GM21737 (cell line): ENCODE results near the gene LYG1.
A peak's percentile ranks its signal among the peaks of the same experiment; 100 is the strongest.
"Not testable (repeated sequence)": the region's sequence is repeated elsewhere in the genome, so short reads cannot be mapped to it uniquely, and the experiment has no call there.

ENCODE experiments used
- ATAC-seq: cut with Tn5 transposase; IDR thresholded peaks from one replicate; pipeline ENCODE4 v1.9.1; 2021; ENCODE audit warnings: mild to moderate bottlenecking, moderate library complexity; ENCODE audit not compliant: unreplicated experiment

The LYG1 gene

DNA sequence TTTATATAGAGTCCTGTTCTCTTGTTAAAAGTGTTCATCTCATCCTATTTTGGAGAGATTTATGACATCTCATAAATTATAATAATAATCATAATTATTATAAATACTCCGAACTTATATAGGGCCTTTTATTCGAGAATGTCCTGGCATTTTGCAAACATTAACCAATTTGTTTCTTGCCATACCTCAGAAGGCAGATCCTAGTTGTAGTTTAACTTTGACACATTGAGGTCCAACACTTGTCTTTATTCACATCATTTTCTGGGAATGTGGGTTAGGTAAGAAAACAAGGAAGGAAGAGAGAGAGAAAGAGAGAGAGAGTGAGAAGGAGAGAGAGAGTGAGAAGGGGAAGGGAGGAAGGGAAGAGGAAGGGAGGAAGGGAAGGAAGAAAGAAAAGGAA is at the start of gene LYG1:
Gene LYG1 (minus strand): TSS at position 101 of the 400 bp plus-strand sequence. CDS start 5,527 bp downstream, outside the sequence.
- ATAC-seq = not testable (repeated sequence)

DNA sequence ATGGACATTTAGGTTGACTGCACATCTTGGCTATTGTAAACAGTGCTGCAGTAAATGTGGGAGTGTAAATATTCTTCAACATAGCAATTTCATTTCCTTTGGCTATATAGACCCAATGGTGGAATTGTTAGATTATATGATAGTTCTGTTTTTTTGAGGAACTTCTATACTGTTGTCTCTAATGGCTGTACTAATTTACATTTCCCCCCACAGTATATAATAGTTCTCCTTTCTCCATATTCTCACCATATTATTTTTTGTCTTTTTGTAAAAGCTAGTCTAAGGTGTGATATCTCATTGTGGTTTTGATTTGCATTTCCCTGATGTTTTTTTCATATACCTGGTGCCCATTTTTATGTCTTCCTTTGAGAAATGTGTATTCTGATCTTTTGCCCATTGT is 49.2 kb upstream of the LYG1 start:
- no peak for ATAC-seq

DNA sequence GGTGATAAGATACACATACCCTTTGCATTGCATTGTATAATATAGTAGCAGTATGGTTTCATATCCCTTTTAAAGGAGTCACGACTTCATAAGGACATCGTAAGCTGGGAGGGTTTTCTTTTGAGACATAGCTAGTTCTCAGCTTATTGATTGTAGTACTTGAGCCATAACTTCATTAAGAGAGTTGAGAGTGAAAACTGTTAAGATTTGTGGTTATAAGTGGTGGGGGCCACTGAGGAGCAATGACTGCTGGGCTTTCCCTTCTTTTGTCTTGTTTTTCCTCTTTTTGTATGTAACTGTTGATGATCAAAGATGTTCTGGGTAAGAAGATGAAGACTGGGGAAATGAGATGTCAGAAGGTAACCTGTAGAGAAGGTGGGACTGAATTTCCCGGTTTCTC is 47.2 kb upstream of the LYG1 start:
- no peak for ATAC-seq

DNA sequence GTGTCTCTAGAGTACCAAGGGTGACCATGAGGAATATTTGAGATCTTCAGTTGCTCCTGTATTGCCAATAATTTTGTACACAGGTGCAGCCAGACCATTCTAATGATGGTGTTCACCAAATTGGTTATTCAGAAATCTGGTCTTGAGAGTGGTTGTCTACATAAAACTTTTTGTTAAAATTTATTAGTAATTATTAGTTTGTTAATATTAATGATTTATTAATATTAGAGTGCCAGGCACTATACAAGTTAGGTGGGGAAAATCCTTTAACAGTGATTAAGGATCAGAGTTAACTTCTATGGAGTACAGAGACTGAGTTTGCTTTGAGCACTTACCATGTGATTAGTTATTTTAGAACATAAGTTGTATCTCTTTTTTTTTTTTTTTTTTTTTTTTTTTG is 45.2 kb upstream of the LYG1 start:
- no peak for ATAC-seq

DNA sequence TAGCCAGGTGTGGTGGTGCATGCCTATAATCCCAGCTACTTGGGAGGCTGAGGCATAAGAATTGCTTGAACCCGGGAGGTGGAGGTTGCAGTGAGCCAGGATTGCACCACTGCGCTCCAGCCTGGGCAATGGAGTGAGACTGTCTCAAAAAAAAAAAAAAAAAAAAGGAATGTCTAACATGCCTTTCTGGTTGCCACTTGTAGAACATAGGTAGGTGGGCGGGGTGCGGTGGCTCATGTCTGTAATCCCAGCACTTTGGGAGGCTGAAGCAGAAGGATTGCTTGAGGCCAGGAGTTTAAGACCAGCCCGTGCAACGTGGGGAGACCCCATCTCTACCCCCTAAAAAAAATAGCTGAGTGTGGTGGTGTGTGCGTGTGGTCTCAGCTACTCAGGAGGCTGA is 44.4 kb upstream of the LYG1 start:
- not testable (repeated sequence) for ATAC-seq

DNA sequence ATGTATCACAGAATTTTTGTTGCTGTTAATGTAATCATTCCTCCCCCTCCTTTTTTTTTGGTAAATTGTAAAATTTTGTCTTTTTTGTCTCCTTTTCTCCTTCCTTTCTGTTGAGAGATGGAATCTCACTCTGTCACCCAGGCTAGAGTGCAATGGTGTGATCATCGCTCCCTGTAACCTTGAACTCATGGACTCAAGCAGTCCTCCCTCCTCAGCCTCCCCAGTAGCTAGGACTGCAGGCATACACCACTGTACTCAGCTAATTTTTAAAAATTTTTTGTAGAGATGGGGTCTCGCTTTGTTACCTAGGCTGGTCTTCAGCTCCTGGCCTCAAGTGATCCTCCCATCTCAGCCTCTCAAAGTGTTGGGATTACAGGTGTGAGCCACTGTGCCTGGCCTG is 41.5 kb upstream of the LYG1 start:
- ATAC-seq = no peak

DNA sequence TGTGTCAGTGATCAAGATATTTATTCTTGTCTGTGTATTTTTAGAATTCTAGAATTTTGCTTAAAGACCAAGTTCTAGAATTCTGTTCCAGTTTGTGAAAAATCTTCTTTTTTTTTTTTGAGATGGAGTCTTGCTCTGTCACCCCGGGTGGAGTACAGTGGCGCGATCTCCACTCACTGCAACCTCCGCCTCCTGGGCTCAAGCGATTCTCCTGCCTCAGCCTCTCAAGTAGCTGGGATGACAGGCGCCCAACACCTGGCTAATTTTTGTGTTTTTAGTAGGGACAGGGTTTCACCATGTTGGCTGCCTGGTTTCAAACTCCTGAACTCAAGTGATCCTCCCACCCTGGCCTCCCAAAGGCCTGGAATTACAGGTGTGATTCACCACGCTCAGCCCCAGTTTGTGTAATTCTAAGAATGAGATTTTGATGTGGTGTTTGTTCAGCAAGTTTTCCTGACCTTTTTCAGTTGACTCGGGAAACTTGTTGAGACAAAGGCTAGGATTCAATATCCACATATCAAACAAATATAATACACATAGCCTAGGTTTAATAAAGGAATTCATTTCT is 39.8 kb upstream of the LYG1 start:
- ATAC-seq = no peak

DNA sequence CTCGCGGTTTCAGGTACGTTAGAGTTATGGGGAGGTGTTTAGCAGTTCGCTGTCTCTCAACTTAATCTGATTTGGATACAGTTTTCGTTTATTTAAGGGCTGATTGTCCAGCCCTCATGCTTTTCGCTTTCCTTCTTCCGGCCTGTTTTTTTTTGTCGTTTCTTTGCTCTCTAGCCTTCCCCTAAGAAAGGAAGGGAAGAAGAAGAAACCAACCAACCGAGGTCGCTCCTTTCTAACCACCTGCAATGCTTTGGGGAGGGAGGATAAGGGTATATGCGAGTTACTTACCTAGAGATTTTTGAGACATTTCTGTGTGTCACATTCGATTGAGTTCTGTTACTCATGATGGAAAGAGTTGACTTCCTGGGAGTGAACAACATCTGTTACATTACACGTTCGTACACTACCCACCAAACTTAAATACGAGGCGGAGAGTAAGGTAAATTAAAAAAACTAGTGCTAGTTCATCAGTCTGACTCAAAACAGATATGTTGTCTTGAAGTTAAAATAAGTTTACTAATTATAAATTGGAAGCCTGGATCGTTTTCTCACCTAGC is 37.1 kb upstream of the LYG1 start:
- no peak for ATAC-seq

DNA sequence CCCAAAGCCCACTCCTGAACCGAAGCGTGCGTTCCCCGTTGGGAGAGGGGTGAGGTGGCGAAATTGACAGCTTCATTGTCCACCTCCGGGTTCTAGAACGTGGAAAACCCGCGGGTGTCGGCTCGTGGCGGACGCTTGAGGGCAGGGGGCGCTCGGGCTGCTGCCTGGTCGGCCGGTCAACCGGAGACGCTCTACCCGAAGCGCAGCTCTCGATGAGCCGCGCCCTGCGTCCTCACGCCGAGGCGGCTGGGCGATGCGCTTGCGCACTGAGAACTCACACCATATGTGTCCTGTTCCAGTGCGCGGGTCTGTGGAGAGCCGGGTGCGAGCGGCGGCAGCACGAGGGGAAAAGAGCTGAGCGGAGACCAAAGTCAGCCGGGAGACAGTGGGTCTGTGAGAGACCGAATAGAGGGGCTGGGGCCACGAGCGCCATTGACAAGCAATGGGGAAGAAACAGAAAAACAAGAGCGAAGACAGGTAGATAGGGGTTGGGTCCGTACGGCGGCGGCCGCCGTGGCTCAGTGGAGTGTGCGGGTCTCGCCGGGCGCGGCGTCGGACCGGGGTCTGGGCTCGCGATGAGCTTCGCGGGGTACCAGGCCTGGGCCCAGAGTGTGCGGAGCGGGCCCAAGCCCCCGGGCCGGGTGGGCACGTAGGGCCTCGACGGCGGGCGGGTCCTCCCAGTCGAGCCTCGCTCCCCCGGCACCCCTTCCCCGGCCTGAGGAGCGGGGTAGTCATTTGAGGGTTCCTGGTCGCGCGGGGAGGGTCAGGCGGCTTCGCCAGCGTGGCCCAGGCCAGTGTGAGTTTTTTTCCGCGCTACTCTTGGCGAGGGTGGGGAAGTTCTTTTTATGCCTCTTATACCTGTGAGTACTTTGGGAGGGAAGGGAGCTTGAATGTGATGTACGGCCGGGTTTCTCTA is 36.4 kb upstream of the LYG1 start, which contains the start of gene EIF5B:
Gene EIF5B (plus strand): TSS at position 277 of the 916 bp plus-strand sequence. CDS start 166 bp downstream, at position 443.
- ATAC-seq = peak; percentile 56

DNA sequence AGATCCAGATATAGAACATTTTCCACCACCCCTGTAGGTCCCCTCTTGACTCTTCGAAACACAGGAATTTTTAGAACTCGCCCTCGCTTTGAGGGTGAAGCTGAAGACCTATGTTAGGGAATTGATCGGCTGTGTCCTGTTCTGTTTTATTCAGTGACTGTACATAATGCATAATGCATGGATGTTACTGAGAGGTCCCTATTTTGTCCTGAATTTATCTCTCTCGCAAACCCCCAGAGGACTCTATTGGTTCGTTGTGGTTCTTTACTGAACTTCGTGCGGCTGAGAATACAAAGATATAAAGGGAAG is 35.8 kb upstream of the LYG1 start:
- peak; percentile 4 for ATAC-seq

DNA sequence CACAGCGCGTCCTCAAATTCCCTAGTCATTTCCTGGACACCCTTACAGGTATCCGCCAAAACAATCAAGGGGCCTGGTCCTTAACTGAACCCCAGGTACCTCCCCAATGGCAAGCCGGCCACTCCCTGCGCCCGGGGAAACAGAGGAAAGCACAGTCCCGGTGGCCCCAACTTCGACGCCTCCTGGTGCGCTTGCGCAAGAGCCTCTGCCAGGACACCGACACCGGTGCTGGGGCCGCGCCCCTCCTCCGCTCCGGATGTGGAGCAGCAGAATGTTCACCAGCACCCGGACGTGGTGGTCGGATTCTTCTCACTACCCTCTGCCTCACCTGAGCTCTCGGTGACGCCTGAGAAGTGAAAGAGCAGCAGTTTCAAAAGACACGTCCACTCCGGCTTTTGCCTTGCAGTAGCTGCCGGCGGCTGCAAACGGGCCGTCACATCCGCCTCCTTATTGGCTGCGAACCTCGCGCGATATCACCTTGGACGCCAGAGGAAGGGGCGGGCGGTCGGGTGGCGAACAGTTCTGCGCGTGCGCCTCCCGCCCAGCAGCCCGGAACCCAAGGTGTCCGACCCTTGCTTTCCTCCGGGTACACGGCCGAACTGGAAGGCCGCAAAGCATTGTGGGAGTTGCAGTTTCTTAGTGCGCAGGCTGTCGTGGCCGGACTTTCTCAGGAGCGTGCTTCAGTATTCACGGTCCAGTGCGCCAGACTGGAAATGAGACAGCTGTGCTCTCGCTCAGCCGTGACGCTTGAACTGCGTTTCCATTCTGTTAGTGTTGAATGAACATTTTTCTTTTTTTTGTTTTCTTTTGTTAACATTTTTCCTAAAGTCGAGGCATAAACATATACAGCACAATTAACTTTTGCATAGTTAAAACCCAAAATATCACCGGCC is 35.2 kb upstream of the LYG1 start, which contains the start of gene TXNDC9:
Gene TXNDC9 (minus strand): TSS at position 423 of the 893 bp plus-strand sequence. CDS start 3,123 bp downstream, outside the sequence.
- peak; percentile 73 for ATAC-seq

DNA sequence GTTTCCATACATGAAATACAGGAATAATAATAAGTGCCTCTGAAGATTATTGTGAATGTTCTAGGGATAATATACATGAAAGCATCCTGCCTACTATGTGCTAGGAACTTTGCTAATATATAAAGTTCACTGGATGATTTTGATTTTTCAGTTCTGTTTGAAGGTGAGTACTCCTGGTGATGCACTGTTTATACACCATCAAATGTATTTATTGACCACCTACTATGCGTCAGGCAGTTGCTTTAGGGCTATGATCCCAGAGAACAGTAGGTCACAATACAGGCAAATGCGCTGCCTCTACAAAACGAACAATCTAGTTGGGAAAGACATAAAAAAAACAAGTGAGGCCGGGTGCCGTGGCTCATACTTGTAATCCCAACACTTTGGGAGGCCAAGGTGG is 24.4 kb upstream of the LYG1 start:
- no peak for ATAC-seq

DNA sequence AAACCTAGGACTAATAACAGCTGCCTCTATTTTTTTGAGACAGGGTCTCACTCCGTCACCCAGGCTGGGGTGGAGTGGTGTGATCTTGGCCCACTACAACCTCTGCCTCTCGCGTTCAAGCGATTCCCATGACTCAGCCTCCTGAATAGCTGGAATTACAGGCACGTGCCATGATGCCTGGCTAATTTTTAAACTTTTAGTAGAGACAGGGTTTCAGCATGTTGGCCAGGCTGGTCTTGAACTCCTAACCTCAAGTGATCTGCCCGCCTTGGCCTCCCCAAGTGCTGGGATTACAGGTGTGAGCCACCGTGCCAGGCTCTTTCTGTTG is 16.8 kb upstream of the LYG1 start:
- not testable (repeated sequence) for ATAC-seq

DNA sequence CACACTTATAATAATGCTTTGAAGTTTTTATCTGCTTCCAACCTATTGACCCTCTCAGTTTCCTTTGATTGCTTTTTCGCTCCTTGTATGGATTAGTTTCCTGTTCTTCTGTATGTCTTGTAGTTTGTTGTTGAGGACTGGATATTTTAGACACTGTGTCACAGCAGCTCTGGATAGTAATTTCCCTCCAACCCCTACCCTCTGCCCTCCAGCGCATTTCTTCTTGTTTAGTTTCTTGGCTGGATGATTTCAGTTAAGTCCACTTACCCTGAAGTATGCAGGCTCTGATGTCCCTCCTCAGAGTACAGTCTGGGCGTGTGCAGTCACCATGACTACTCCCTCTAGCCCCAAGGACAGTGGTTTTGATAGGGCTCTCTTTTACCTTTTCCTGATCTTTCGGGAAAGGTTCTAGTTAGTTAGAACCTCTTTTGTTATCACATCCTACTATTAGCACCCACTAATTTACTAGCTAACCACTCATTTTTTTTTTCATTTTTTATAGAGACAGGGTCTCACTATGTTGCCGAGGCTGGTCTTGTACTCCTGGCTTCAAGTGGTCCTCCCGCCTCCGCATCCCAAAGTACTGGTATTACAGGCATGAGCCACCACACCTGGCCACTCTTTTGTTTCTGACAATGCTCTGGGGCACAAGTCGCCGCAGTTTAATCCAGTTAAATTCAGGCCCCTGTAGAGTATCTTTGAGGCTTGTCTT is 16.3 kb upstream of the LYG1 start:
- no peak for ATAC-seq

DNA sequence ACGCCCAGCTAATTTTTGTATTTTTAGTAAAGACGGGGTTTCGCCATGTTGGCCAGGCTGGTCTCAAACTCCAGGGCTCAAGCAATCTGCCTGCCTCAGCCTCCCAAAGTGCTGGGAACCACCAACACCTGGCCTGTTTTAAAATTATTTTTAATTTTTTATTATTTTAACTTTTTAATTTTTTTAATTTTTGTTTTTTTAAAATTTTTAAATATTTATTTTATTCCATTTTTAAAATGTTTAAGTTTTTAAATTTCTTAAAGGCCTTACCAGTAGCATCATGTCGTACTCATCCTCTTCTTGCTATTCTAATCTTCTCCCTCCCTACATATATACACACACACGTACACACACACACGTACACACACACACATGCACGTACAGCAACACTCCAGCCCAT is 1.4 kb downstream of the LYG1 start:
- ATAC-seq = no peak

DNA sequence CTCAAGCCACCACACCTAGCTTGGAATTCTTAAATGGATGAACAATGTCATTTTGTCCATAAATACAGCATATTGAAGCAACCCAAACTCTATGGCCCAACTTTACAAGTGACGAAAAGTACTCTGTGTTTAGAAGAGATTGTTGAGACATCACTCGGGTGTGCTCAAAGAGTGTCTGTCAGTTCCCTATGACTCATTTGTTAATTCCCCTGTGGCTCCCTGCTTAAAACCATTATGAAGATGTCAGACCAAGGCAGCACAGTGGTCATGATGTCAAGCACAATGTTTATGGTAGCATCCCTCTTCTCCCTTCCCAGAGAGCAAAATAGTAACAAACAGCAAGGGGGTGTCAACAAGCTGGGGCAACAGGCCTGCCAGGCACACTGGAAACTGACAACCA is 3.0 kb downstream of the LYG1 start:
- ATAC-seq = no peak

DNA sequence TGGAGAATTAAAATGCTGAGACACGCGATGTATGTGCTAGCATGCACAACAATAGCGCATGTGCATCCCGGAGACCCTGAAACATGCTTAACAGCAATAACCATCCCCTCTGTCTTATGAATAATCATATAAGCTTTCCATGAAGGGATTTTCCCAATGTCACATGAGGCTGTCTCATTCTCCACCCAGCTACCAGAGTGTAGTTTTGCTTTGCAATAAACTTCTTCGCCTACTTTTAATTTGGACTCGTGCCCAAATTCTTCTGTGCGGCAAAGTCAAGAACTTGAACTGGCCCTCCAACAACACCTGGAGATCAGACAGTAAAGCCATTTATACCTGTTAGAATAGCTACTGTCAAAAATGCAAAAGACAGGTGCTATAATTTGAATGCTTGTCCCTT is 15.5 kb downstream of the LYG1 start:
- ATAC-seq = no peak

DNA sequence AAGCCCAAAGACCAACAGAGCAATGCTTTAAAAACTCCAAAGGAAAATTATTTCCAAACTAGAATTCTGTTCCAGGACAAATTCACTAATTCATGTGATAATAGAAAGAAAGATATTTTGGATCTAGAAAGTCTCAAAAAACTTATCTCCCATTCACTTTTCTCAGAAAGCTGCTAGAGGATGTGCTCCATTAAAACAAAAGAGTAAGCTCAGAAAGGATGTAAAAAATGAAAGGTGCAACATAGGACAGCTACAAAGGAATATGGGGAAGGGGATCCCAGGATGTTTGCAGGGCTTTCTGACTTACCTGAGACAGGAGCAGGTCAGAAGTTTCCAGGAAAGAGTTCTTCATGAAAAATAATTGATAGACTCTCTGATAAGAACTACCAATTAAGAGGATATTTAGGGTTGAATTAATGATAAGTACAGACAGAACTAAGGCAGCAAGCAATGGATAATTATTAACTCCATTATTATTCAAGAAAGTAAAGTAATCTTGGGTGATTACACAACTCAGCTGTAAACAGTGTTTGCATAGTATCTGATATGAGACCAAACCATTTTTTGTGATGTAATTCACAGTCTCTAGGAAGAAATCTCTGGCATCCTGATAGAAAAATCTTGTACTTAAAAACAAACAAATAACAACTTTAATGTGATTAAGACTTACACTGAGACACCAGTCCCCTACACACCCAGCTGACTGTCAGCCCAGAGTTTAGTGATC is 20.9 kb downstream of the LYG1 start:
- ATAC-seq = no peak

DNA sequence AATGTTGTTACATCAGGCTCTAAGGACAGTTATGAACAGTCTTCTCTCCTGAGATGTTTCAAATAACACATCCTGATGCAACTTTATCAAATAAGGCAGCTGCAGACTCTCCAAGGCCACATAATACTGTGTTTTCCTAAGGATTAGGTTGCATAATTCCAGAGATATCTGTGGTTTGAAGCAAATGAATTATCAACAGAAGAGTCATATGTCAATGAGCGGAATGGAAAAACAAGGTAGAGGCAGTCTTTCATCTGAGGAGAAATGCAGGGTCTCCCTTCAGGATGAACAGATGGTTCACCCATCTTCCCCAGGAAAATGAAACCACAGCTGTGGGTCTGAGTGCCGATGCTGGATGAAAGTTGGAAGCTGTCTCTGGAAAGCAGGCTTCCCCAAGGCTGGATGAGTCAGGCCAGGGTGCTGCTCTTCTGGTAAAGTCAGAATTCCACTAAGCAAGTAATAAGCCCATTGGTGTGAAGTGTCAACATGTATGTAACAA is 22.2 kb downstream of the LYG1 start:
- ATAC-seq = no peak
